ENCODE data around the gene PDE4D.
"Not testable (repeated sequence)": the region's sequence is repeated elsewhere in the genome, so short reads cannot be mapped to it uniquely, and the experiment has no call there.

PDE4D gene

DNA sequence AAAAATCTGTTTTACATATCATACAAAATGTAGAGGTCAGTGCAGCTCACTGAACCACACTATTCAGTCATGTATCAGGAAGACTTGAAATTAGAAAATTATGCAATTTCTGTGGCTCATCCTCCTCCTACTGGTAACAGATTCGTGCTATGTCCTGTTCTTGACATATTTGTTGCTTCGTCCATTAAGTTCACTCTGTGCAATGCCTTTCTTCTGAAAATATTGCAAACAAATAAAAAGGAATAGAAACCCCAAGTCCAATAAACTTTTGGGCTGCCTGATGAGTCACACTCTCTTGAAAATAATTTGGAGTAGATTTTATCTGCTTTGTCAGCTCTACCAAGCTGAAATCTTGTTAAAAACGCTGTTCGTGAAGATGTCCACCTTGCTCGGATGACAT lies 919.4 kb downstream of the PDE4D start:
- DNase-seq: no peak

DNA sequence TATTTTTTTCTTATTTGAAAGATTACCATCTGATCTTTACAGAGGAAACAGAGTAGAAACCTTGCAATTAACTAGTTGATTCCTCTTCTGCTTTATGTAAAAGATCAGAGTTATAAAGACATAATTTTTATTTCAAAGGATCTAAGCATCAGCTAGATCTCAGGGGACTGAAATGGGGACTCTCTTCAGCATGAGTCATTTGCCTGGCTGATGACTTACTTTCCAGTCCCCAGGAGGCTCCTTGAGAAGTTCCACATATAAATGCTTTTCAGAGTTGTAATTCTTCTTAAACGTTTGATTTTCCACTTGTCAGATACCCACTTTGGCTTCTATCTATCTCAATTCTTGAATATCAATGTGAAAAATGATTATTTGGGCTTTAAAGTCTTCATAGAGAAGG lies 921.2 kb downstream of the PDE4D start:
- DNase-seq: no peak

DNA sequence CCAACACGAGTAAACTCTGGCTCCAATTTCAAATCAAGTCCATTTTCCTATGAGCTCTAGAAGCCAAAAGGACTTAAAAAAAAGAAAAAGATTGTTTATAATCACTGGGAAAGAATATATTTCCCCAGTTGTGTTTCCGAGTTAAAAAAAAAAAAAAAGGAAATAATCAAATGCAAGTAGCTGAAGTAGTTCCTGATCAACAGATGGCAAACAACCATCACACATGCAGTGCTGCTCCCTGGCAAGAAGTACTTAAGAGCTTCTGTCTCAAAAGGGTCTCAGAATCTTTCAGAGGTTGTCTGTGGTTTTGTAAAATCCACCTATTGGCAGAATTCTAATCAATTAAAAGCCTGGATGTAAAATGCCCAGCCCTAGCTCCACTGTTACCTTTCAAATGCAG lies 922.8 kb downstream of the PDE4D start:
- no peak for DNase-seq

DNA sequence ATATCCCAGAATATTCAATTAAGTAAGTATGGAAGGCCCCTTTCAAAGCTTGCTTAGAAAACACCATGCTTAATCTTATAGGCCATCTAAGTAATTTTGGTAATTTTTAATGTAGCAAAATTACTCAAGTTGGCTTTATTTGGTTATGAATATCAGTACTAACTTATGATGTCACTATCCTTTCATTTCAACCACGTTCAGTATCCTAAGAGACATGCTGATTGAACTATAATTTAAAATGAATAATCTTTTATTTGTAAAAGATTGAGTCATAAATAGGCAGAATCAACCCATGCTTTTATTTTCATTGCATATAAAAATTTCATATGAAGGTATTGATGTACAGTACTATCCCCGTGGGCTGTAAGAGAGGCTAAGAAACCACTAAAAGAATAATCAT lies 923.7 kb downstream of the PDE4D start:
- no peak for DNase-seq

DNA sequence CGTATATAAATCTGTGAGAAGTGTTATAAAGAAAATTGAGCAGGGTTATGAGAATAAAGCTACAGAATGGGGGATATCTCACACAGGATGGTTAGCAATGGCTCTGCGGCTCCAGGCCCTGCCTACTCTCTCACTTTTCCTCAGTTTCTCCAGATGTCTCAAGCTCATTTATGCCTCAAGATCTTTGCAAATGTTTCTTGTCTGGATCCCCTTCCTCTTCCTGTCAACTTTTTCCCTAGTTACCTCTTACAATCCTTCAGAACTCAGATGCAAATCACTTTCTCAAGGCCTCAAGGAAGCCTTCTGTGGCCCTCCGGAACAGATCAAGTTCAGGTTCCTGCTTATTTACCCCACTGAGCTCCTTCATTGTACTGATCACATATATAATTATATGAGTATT lies 924.3 kb downstream of the PDE4D start:
- no peak for DNase-seq

DNA sequence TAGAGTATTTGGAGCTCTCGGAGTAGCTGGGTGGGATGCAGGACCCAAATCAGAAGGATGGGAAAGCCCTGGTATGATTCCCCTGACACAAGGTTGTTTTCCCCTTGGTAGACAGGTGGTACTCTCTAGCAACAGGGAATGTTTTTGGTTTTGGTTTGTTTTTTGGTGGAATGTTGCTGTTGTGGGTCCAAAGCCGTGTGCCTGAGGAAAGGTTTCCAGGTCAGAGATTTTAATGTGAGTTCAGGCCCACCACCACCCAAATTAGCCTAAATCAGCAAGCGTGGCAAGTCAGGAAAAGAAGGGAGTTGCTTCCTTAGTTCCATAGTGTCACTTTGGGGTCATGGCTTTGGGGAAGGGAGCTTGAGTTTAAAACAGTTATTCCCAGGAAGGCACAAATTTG lies 925.2 kb downstream of the PDE4D start:
- DNase-seq: no peak

DNA sequence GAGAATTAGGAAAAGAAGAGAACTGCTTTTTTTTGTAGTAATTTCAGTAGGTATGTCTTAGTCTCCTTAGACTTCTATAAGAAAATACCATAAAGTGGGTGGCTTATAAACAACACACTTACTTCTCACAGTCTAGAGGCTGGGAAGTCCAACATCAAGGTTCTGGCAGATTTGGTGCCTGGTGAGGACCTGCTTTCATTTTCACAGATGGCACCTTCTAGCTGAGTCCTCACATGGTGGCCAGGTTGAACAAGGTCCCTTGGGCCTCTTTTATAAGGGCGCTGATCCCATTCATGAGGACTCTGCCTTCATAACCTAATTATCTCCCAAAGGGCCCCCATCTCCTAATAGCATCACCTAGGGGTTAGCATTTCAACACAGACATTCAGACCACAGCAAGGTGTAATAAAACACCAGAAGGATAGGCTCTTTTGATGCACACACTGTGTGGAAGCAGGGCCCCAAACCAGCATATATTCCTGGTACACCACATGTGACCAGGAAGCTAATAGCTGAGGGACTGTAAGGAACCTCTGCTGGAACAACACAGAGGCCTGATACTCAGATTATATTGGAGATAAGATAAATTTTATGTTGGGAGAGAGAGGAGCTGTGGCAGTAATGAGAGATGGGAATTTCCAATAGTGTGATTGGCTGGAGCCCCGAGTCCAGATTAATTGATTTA lies 925.8 kb downstream of the PDE4D start:
- DNase-seq: no peak

DNA sequence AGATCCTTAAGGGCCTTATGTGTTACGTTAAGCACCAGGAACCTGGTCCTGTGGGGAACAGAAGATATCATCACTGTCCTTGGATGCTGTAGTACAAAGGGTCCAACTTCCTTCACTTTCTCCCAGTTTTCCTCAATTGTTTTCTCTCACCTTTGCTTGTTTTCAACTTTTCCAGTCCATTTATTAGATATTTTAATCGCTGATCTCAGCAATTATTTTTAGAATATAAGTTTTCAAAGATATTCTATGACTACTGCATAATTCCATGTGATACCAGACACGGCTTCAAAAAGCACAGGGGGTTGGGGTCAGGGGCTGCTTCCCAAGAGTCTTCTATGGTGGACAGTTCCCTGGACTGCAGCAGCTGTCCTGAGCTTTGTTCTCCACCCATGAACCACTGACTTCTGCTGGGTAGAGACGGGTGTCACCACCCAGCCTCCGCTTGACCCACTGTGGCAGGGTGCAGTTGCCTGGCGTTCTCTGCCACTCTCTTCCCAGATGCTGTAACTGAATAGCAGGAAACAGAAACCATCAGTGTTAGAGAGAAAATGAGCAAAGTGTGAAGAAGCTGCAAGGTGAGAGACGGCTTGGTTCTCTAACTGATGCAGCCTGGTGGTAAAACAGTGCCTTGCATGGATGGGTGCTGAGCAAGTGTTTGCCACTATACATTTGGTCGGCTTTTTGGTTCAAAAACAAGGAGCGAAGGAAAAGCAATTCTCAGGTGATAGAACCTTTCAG lies 927.7 kb downstream of the PDE4D start:
- DNase-seq: no peak

DNA sequence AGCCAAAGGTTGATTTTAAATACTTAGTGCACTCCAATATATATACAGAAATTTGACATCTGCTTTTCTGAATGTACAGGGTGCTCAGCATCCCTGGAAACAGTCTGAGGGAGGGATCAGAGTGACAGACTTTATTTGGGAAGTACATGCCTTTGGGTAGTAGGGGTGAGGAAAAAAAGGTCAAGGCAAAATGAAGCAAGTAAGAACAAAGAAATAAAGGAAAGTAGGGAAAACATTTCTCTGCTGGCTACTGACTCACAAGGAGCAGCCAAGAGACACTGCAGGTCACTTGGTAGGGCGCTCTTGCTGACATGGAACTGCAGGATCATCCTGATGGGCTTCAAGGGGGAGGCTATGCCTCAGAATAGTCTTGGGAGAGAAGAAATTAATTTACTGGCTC lies 929.7 kb downstream of the PDE4D start:
- no peak for DNase-seq

DNA sequence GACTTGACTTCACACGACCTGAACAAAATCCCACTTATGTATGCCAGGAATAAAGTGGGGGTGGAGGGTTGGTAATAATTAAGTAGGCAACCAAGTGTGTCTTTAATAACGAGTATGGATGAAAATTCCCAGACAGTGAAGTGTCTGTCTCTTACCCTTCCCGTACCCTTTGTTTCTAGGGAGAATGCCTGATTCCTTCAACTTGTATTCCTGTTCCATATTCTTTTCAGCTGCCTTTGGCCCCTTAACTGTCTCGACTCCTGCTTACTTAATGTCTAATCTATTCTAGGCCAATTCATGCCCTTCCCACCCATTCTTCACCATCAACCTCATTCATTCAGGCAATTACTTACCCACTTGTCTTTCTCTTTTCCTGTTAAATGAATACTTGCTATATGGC lies 930.2 kb downstream of the PDE4D start:
- no peak for DNase-seq

DNA sequence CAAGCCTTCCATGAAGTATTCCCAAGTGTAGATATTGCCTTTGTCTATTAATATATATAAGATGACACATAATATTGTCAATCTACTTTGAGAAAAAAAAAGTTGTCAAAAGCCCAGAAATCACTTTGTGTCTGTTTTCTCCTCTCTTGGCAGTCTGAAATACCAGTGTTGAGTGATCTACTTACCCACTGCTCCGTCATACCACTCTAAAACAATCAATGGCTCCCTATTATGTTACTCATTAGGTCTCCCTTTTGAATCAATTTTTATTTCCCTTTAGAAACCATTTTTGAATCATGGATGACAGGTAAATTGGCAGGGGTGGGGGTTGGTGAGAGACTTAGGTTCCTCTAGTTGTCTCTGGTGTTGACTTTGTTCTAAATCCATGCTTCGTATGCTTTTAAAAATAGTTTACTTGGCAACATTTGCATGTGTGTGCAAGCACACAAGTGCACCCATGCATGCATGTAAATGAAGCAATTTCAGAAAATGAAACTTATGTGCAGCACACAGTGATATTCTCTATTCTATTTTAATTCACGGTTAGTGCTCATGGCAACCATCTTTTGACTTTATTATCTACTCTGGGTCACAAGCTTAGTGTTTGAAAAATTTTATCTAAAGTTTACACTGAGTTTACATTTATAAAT lies 931.8 kb downstream of the PDE4D start:
- no peak for DNase-seq

DNA sequence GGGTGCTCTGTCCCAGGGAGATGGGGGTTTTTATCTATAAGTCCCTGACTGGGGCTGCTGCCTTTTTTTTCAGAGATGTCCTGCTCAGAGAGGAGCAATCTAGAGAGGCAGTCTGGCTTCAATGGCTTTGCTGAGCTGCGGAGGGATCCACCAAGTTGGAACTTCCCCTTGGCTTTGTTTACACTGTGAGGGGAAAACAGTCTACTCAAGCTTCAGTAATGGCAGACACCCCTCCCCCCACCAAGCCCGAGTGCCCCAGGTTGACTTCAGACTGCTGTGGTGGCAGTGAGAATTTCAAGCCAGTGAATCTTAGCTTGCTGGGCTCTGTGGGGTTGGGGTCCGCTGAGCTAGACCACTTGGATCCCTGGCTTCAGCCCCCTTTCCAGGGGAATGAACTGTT lies 934.8 kb downstream of the PDE4D start:
- DNase-seq: no peak

DNA sequence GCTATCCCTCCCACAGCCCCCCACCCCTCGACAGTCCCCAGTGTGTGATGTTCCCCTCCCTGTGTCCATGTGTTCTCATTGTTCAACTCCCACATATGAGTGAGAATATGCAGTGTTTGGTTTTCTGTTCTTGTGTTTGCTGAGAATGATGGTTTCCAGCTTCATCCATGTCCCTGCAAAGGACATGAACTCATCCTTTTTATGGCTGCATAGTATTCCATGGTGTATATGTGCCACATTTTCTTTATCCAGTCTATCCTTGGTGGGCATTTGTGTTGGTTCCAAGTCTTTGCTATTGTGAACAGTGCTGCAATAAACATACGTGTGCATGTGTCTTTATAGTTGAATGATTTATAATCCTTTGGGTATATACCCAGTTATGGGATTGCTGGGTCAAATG lies 940.3 kb downstream of the PDE4D start:
- not testable (repeated sequence) for DNase-seq

DNA sequence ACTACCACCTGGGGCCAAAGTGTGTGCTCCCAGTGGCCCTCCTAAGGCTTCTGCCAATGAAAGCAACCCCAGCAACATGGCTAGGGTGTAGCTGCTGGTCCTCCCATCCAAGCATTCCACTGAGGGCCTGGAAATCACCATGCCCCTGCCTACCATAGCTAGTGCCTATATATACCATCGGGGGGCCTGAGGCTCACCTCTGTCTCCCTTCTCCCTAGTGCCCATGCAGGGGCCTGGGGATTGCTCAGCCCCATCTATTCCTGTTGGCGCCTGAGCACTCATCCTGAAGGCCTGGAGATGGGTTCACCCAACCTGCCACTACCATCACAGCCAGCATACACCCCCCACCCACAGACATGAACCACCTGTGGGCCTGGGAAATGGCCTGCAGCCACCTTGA lies 943.3 kb downstream of the PDE4D start:
- DNase-seq: no peak

DNA sequence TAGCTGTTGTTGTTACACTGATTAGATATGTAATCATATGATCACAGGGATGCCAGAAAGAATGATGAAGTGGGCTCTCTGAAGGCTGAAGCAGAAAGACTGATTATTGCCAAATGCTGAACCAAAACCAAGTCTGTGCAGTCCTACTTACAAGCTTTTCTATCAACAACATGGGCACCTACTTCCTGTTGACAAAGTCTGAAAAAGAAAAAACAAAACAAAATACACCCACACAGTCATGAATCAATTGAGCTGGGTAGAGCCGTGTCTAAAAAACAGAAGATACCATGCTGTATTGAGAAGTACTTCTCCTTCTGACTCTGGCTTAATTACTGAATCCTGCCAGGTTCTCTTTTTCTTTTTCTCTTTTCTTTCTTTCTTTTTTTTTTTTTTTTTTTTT lies 947.3 kb downstream of the PDE4D start:
- no peak for DNase-seq

DNA sequence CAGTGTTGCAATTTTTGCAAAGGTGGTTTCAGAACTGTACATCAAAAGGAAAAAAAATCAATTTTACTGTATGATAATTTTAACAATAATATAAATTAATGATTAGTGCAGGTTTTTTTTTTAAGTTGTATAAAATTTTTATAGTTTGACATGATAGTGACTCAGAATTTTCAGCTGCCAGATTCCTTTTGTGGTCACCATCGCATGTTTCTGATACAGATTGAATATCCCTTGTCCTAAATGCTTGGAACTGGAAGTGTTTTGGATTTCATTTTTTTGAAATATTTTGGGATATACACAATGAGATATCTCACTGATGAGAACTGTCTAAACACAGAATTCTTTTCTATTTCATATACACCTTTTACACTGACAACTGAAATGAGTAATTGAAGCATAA lies 949.3 kb downstream of the PDE4D start:
- DNase-seq: no peak

DNA sequence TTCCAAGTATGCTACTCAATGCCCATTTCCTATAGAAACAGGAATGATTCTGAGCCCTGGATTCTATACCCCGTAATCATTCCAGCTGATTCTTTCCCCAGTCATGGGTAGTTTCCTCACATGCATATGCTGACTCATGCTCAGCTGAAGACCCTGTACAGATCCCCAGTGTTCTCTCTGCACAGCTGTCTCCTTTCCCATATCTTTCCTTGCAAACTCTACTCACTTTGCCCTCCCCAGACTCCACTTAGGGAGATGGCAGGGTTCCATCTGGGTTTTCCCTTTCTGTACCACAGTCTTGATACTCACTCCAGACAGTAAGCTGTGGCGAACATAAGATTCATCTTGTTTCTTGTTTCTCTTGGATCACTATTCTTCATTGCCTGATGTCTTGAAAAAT lies 953.1 kb downstream of the PDE4D start:
- no peak for DNase-seq

DNA sequence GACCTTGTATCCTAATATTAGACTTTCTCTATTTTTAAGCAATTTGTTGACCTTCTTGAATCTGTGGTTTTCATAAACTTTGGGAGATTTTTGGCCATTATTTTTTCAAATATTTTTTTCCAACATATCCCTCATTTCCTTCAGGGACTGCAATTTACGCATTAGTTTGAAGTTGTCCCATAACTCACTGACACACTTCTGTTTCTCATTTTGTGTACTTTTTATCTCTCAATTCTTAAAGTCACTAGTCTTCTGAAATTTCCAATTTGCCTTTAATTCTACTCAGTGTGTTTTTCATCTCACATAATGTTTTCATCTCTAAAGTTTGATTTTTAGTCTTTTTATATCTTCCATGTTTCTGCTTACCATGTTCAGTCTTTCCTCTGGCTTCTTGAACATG lies 953.9 kb downstream of the PDE4D start:
- DNase-seq: no peak

DNA sequence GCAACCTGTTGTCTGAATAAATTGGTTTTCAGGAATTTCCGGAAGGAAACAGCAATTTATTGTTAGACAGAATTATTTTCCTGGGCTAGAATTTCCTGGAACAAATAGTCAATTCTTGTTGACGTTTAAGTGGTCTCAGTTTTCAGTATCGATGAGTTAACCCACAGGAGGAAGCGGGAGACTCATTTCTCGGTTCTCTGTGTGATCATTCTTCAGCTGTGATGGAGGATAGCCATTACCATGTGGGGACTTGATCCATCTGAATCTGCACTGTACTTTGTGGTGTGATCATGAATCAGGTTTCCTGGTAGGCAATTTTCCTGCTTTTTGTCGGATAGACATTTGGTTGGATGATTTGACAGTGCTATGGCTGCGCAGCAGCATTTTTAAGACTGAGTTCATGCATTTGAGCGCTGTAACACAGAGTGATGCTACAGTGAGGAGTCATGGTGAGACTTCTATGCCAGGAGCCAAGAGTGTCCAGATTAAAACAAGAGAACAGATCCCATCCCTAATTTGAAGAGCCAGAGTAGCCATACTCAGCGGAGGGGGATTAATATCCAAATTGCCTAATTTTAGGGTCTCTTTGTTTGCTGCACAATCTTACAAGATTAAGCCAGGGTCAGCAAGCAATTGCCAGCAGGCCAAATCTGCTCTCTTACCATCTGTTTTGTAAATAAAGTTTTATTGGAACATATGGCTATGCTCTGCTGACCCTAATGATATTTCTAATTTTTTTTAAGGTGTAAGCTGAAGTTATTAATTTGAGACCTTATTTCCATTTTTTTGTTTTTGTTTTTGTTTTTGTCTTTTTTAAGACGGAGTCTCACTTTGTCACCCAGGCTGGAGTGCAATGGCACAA lies 954.7 kb downstream of the PDE4D start:
- no peak for DNase-seq

DNA sequence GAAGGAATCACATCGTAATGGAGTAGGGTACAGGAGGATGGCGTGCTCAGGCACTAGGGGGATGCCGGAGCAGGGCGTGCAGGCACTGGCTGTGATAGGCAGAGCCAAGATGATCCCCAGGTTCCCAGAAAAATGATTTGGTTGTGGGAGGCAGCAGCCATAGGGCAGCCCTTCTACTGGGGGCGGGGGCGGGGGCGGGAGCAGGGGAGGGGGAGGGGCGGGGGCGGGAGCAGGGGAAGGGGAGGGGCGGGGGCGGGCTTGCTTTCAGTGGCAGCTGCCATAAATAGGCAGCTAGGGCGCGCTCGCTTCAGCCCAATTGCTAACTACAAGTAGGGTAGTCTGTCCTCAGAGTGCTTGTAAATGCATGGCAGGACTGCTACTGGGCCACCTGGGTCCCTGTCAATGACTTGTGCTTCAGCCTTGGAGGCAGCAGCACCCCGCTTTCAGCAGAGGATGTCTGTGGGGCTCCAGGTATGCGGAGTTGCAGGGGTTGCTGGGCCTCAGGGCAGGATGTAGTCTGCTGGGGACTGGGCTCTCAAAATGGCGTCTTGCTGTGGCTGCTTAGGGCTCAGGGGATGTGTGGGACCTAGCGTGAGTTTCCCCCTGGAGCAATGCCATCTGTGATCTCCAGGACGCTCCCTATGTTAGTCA lies 956.4 kb downstream of the PDE4D start:
- no peak for DNase-seq

DNA sequence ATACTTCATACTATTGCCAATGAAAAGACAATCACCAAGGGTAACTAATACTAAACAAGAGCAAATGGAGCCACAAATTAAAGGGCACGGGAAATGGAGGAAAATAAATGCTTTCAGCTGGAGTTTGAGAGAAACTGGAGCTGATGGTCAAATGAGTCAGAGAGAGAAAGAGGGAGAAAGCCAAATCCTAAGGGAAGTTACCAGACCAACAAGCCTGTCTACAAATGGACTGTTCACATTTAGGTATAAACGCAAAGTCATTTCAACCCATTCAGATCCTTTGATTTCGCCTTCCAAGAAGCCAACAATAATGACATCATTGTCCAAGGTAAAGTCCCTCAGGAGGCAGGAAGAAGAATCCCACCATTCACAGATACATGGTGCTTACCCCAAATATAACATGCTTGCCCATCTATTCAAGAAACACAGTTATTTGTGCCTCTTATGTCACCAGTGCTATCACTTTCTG lies 958.9 kb downstream of the PDE4D start:
- no peak for DNase-seq

DNA sequence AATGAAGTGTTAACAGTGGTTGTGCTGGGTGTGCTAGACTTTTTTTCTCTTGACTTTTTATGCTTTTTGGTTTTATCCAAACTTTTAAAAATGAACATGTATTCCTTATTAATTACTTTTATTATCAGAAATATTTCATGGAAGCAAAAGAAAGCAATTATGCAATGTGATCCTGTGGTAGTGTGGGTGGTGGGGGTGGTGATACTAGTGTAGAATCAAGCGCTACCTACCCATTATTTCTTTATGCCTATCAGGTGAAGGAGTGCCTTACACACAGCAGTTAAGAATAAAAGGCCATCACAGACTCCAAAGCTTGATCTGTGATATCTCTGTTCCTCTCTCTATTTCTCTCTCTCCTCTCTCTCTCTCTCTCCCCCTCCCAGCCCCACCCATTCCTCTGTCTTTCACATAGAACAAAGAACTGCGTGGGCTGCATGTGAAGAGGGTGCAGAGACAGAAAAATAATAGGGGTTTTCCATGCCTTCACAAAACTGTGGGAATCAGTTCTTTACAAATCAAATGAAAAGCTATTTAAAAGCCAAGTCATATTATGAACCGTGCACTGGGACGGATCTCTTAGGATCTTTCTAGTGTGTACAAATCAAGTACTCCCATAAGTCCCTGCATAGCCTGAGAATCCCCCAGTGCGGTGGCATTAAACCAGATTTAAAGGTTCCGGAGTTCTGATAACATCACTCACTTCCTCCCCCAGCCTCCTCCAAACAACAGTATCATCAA lies 959.5 kb downstream of the PDE4D start:
- DNase-seq: no peak

All from DMS79 treated with DMSO at 0.1 percent for 48 hours (cell line).